ENCODE results near the gene NR2C2AP.
A peak's percentile ranks its signal among the peaks of the same experiment; 100 is the strongest.

NR2C2AP gene

DNA sequence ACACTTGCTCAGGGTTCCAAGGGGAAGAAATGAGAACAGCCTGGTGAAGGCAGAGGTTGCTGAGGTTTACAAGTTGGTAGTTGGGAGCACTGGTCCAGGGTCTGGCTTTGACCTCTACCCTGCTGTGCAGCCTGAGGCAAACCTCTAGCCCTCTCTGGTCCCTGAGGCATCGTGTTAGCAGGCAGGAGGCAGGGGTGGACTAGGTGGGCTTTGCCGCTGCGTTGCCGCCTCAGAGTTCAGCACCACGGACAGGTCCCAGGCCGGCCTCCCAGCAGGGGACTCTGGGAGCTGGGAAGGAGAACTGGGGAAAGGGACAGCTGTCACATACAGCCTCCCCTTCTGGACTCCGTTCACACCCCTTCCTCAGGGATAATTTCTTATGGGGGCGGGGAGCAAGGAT, 11.7 kb upstream of the NR2C2AP start:
- DNase-seq (ENCODE audit: low spot score): no peak

DNA sequence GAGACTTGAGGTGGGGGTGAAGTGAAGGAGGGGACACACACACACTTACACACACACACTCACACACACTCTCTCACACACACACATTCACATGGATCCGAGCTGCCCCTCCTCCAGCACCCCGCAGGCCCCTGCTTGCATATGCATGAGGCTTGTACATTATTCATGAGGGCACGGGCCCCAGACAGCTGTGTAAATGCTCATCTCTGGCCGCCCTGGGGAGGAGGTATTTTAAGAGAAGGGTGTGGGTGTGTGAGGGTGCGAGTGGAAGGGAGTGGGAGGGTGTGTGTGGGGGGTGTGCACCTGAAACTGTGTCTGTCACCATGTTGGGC, 10.9 kb upstream of the NR2C2AP start:
- no peak for DNase-seq (ENCODE audit: low spot score)

DNA sequence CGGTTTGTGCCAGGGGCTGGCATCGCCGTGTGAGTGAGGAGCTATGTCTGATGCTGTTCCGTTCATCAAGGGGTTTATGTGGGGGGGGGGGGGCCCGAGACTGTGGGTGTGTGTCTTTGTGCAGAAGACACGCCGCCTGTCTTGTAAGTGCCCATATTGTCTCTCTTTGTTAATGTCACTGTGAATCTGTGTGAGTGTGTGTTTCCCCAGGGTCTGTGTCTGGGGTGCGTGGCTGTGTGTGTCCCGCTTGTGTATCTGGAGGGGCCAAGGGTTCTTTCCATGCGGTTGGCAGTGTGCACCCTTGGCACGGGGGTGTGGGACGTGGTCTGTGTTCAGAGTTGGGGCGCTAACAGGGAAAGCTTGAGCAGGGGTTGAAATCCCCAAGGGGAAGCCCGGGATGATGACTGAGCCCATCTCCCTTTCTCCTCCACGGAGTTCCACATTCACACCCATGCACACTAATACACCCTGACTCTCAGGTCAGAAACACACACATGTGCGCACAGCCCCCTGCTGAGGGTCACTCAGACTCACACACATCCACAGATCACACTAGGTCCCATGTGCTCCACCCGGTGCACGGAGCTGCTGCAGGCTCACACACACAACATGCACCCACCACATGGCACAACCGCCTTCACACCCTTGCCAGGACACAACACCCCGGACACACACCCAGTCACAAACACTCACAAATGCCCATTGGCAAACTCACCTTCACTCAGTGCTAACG, 10.4 kb upstream of the NR2C2AP start:
- DNase-seq (ENCODE audit: low spot score): no peak

DNA sequence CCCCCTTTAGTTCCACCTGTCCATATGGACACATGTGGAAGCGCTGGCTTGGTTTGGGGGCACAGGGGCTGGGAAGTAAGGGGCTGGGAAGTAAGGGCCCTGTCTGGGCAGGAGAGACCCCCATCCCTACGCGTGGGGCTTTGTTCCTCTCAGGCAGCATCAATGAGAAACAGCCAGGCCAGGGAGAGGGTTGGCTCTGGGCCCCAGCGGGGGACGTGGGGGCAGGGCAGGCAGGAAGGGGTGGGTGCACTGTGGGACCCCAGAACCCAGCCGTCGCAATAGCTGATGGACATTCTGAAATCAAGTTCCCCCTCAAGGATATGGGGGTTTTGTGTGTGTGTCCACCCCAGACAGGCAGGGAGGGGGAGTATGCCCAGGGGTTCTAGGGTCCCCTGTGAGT, 9.7 kb upstream of the NR2C2AP start:
- DNase-seq (ENCODE audit: low spot score): no peak

DNA sequence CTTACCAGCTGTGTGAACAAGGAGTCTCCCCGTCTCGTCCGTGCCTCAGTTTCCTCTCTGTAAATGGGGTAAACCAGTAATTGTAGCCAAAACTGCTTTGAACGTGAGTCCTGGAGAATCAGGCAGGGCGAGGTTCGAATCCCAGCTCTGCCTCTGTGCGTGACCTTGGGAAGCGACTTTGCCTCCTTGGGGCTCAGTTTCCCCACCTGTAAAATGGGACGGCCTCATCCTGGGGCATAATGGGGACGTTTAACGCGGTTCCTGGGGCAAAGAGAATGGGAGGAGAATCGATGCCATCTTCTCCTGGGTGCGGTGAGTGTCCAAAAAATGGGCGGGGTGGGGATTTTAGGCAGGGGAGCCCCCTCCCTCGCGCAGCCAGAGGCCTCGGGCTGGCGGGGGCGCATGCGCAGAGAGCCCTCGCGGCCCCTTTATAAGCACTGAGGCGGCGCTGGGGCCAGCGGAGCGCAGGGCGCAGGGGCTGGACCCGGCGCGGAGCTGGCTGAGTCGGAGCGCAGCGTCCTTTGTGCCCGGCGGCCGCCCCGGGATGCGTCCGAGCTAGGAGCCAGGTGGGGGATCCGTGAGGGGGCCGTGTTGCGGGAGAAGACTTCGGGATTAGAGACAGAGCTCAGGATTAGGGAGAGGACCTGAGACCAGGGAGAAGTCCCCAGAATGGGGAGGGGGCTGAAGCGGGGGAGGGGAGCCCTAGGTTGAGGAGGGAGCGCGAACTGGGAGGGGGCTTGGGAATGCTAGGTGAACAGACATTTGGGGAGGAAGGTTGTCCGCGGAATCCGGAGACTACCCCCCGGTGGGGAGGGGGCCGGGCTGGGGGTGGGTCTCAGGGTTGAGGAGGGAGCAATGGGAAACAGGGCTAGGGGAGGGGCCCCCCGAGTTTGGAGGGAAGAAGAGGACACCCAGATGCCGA, 8.5 kb upstream of the NR2C2AP start, which contains the start of gene NCAN:
TSS of gene NCAN (plus strand) at position 460 of the 922 bp plus-strand sequence. CDS start 4,996 bp downstream, outside the sequence.
- DNase-seq (ENCODE audit: low spot score): no peak

DNA sequence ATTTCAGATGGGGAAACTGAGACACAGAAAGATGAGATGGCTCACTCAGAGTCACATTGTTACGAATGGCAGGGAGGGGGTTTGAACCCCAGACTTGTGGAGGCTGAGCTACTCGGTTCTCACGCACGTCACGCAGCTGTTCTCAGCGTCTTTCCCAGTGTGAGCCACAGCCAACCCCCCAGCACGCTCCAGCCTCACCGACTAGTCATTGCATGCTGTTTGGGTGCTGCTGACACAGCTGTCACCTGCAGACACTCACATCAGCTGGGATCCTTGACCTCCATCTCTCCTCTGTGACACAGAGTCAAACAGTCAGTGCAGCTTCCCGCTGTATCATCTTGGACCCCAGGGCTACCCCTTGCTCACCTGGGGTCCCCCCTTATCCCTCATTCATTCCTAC, 6.2 kb upstream of the NR2C2AP start:
- DNase-seq (ENCODE audit: low spot score): no peak

DNA sequence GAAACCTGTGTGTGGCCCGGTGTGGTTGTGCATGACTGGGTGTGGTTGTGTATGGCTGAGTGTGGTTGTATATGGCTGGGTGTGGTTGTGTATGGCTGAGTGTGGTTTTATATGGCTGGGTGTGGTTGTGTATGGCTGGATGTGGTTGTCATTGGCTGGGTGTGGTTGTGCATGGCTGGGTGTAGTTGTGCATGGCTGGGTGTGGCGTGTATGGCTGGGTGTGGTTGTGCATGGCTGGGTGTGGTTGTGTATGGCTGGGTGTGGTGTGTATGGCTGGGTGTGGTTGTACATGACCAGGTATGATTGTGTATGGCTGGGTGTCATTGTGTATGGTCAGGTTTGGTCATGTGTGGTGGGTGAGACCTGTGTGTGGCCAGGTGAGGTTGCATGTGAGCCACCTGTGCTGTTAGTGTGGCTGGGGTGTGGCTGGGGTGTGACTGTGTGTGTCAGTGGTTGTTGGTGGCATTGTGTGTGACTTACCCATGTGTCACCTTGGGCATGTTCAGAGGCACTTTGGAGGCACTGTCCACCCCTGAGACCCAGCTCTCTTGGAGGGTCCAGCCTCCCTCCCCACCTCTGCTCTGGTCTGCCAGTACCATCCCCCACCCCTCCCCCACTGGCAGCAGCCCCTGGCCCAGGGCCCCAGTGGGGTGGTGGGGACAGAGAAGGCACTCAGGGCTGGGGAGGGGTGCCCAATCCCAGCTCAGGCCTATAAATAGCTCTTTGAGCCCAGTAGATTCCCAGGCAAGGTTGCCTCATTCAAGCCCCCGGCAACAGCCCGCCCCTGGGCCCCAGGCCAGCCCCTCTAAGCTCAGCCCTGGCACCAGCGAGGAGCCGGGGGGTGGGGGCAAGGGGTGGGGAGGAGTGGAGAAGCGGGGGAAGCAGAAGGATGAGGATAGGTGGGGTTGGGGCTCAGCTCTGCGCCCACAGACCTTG, 4.7 kb upstream of the NR2C2AP start:
- peak; percentile 39 for DNase-seq (ENCODE audit: low spot score)

DNA sequence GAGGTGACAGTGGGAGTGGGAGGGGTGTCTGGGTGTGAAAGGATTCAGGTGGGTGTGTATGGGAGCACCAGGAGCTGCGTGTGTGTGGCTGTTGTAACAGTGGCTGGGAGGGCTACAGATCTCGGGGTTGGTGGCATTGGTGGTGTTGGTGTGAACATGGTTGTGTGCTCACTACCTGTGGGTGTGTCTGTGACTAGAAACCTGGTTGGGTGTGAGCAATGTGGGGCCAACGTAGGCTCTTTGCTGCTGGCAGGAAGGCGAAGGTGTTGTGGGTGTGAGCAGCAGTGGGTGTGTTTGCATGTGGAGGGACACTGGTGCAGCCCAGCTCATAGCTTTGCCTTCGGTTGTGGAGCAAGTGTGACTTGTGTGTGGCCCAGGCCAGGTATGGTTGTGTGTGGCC, 3.7 kb upstream of the NR2C2AP start:
- DNase-seq (ENCODE audit: low spot score): no peak

DNA sequence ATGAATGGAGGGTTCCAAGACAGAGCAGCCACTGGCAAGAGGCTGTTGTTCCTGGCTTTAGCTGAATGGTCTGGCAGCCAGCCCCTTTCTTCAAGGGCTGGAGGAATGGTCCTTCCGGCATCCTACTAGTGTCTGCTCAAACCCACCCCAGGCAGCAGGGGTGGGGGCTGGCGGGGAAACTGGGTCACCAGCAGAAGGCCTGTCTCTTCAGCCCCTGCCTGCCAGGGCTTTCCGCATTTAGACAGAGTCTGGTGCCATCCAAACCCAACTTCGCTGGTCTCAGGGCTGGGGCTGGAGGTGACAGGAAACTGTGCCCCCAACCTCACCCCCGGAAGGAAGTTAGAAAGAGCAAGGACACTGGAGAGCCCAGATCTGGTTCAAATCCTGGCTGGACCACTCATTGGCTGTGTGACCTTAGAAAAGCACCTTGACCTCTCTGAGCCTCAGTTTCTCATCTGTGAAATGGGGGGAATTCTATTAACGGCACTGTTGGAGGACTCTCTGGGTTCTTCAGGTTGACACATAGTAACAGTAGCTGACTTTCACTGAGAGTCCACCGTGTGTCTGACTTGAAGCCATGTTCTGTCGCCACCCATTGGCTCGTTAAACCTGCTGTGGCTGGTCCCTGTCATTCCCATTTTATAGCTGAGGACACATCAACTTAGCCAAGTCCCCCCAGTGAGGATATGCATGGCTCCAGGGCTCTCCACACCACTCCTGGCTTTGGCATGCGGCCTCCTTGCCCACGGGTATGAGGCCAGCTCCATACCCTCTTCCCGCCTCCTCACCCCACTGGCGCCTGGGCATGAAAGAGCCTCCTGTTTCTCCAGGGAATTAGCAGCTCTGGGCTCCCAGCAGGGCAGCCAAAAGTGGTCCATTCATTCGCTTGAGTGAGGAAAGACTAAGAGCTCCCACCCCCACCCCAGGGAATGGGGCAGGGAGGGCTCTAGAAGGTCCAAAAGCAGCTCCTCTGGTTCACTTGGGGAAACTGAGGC, 2.5 kb upstream of the NR2C2AP start:
- no peak for DNase-seq (ENCODE audit: low spot score)

DNA sequence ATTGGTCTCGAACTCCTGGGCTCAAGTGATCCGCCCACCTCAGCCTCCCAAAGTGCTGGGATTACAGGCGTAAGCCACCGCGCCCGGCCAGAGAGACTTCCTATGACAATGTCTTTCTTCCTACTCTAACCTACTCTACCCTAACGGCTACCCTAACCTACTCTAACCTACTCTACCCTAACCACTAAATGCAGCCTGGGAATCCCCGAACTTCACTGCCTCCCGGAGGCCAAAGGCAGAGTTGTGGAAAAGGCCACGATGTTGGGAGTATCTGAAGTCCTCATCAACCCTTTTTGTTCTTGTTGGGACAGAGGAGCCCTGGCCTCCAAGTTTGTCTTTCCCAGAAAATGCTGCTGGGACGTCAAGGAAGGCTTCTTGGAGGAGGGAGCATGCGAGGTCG, 967 bp upstream of the NR2C2AP start:
- no peak for DNase-seq (ENCODE audit: low spot score)

DNA sequence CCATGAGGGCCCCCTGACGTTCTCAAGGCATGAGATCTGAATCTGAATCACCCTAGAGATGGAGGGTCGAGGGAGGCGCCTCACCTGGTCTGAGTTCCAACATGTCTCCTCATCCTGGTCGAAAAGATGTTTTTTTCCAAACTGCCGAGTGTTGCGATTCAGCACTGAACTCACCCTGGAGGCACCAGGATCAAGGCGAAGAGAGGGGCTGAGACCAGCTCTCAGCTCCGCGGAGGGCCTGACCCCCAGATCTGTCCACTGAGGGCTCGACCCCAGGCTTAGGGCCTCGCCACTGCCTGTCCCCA, 555 bp downstream of the NR2C2AP start:
- no peak for DNase-seq (ENCODE audit: low spot score)

DNA sequence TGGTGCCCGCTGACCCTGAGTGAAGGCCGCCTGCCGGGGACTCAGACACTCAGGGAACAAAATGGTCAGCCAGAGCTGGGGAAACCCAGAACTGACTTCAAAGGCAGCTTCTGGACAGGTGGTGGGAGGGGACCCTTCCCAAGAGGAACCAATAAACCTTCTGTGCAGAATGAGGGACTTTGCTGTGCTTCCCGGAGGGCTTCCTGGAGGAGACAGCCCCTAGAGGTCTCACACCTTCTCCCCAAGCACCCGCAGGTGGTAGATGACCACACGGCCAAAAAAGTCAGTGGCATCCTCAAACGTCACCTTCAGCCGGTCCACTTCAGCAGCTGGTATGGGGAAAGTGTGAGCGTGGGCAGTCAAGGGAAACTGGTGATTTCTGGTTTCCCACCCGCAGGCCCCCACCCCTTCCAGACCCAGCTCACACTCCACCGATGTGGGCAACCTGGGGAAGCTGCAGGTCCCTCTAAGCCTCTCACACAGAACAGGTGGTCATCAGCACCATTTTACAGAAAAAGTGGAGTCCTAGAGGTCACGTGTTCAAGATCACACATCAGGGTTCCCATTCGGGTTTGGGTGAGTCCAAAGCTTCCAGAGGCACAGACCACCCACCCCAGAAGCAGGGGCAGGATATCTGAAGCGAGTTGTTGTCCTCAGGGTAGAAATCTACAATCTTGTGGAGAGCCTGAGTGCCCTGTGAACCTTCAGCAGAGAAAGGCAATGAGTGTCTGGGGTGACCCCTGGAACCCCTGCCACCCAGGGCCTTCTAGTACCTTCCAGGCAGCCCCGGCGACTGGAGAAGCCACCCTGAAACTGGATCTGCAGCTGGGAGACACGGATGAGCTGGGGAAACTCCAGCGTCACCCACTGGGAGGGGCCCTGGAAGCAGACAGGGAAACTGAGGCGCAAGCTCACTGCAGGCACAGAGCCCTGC, 1.2 kb downstream of the NR2C2AP start:
- no peak for DNase-seq (ENCODE audit: low spot score)

DNA sequence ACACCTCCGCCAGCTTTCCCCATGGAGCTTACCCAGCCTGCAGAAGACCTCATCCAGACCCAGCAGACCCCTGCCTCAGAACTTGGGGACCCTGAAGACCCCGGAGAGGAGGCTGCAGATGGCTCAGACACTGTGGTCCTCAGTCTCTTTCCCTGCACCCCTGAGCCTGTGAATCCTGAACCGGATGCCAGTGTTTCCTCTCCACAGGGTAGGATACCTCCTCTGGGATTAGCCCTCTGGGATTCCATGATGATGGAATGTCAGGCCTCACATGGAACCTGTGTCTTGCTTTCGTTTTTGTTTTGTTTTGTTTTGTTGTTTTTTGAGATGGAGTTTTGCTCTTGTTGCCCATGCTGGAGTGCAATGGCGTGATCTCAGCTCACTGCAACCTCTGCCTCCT, 9.3 kb downstream of the NR2C2AP start:
- DNase-seq (ENCODE audit: low spot score): no peak

DNA sequence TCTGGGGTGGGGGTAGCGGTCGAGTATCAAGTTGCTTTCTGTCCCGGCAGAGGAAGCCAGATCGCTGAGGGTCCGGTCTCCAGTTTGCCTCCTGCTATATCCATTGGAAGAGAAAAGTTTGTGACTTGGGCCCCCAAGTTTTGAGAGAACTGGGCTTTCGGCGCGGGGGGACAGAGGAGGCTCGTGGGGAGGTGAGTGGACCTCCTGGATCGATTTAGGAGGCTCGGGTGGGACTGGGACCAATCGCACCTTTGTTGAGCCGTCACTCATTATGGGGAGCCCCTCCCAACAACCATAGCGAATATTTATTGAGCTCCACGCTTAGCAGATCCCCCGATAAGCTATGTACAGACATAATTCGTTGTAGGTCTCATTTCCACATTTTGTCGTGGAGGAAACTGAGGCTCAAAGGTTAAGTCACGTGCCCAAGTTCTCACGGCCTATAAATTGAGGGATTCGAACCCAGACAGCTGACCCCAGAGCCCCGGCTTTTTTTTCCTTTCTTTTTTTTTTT, 10.2 kb downstream of the NR2C2AP start:
- DNase-seq (ENCODE audit: low spot score): no peak

DNA sequence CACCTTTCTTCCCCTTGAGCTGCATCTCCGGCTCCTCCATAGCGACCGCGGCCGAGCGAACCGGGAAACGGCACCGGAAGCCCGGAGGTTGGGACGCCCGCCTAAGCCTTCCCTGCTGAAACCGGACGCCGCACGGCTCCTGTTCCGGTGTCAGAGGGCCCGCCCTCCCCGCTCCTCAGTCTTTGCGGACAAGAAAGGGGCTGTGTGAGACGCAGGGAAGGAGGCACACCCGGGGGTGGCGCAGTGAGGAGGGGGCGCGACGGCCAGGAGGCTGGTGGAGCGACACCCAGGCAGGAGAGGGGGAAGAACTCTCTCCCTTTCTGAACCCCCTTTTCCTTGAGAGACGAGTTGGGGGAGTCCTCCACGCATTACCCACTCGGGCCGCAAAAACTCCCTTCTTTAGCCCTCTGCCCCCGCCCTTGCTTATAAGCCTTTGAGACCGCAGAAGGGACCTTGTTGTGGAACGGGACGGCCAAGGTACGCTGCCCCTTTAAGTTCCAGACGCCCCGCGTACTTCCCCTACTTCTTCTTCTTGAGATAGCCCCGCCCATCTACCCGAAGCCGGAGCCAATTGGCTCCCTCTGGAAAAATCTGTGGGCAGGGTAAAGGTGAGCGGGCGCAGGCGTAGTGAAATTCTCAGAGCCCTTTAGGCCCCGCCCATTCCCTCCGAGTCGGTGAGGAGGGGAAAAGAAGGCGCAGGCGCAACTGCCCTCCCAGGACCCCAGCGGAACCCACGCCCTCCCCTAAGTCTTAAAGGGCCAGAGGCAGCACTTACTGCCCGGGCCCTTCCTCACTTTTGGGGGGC, 10.9 kb downstream of the NR2C2AP start, which contains the start of the genes BORCS8 and RFXANK:
TSS of gene BORCS8 (minus strand) at position 75 of the 805 bp plus-strand sequence. CDS start at position 40, 35 bp downstream.
TSS of gene RFXANK (plus strand) at position 181 of the 805 bp plus-strand sequence. CDS start 1,689 bp downstream, outside the sequence.
- DNase-seq (ENCODE audit: low spot score): peak; percentile 100

DNA sequence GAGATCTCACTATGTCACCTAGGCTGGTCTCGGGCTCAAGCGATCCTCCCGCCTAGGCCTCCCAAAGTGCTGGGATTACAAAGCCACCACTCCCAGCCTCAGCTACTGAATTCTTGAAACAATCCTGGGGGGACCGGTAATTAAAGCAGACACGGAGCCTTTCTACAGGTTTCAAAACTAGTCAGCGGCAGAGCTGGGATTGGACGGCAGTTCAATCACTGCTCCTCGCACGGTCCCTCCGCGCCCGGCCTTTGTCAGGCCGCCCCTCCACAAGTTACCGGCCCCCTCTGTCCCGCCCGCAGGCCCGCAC, 11.5 kb downstream of the NR2C2AP start:
- DNase-seq (ENCODE audit: low spot score): no peak

DNA sequence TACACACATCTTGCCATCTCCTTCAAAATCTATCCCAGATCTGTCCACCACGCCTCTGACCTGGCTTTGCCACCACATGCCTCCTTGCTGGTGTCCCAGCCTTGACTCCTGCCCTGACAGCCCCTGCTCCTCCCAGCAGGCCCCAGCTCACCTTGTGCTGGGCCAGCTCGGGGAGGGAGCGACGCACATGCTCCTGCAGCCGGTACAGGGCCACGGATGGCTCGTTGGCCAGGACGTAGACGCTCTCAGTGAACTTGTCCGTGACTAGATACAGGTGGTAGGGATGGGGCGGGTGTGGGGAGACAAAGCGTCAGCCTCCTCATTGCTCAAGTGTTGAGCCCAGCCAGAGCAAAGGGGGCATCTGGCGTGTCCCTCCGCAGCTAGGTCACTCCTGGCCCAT, 16.5 kb downstream of the NR2C2AP start:
- DNase-seq (ENCODE audit: low spot score): no peak

DNA sequence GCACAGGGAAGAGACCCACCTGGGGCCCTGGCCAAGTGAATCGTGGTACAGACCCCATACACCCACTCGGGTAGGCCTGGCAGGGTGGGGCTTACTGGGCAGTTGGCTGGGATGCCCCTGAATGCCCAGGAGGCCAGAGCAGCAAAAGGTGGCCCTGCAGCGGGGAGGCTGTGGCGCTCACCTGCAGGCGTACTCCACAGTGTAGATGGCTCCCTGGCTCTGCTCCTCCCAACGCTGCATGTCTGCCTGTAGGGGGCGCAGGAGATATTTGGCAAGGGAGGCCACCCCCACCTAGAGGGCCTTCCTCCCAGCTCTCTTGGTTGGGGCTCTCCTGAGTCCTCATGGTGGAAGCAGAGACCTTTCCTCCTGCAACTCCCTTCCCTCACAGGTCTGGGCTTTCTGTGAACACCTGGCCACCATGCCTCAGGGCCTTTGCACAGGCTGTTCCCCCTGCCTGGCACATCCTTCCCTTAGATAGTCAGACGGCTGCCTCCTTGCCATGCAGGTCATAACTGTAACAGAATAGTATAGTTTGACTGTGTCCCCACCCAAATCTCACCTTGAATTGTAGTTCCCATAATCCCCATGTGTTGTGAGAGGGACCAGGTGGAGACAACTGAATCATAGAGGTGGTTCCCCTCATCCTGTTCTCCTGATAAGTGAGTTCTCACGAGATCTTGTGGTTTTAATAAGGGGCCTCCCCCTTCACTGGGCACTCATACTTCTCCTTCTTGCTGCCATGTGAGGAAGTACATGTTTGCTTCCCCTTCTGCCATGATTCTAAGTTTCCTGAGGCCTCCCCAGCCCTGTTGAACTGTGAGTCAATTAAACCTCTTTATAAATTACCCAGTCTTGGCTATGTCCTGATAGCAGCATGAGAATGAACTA, 17.1 kb downstream of the NR2C2AP start:
- peak; percentile 77 for DNase-seq (ENCODE audit: low spot score)

Data from hematopoietic multipotent progenitor cell treated with erythropoietin and hydrocortisone succinate and interleukin-3 and kit ligand, for 17 days (in vitro differentiated cells).